Dermis microvascular lymphatic vessel endothelial cell (primary cell): ENCODE data around the gene CIDEA. TPM values are rescaled to one million over a fixed set of nuclear protein-coding genes. Genes with fewer than 3 reads are reported as not detected.
A peak's percentile ranks its signal among the peaks of the same experiment; 100 is the strongest.
"Not testable (repeated sequence)": the region's sequence is repeated elsewhere in the genome, so short reads cannot be mapped to it uniquely, and the experiment has no call there.

ENCODE experiments used
- DNase-seq, 2 donors: peaks; one replicate each; pipeline versions ENCODE4 v3.0.0 to v3.0.0-alpha.2; 2010; ENCODE audit warnings: low read depth in 2 of 2
- total RNA-seq: library from RNA; depleted of rRNA; stranded (reverse); fragments of >200 nt; gene quantifications from 2 replicates; pipeline ENCODE4 v1.2.1, GENCODE V29; 2014

Gene CIDEA
- total RNA-seq: 1.3 TPM in 1 of 2 replicates, not detected in the other

- peak in 1 of 2 donors; percentile 29 for DNase-seq
These were observed at the start of gene CIDEA for GRCh38 chr18:12254136-12254819. TSS of gene CIDEA (plus strand) at chr18:12254361. CDS start at chr18:12254384, 23 bp downstream.

- DNase-seq: not testable (repeated sequence)
These were observed 45.6 kb upstream of the CIDEA start for GRCh38 chr18:12208296-12209153.

GRCh38 chr18:12212308-12212707 is 41.9 kb upstream of the CIDEA start:
- DNase-seq: not testable (repeated sequence)

- not testable (repeated sequence) for DNase-seq
These were observed 39.7 kb upstream of the CIDEA start for GRCh38 chr18:12214296-12215005.

- DNase-seq: not testable (repeated sequence)
These were observed 37.7 kb upstream of the CIDEA start for GRCh38 chr18:12216471-12216870.

- peak in 1 of 2 donors; percentile 39 for DNase-seq
These were observed 35.6 kb upstream of the CIDEA start for GRCh38 chr18:12218603-12219002.

- not testable (repeated sequence) for DNase-seq
These were observed 32.1 kb upstream of the CIDEA start for GRCh38 chr18:12222041-12222440.

GRCh38 chr18:12223326-12223725 is 30.8 kb upstream of the CIDEA start:
- DNase-seq: not testable (repeated sequence)

GRCh38 chr18:12226807-12227206 is 27.4 kb upstream of the CIDEA start:
- DNase-seq: not testable (repeated sequence)

- DNase-seq: not testable (repeated sequence)
These were observed 26.6 kb upstream of the CIDEA start for GRCh38 chr18:12227399-12228186.

- not testable (repeated sequence) for DNase-seq
These were observed 25.9 kb upstream of the CIDEA start for GRCh38 chr18:12228308-12228707.

GRCh38 chr18:12230561-12230960 is 23.6 kb upstream of the CIDEA start:
- DNase-seq: not testable (repeated sequence)

- DNase-seq: no peak
These were observed 22.9 kb upstream of the CIDEA start for GRCh38 chr18:12231040-12231882.

GRCh38 chr18:12231986-12232385 is 22.2 kb upstream of the CIDEA start:
- no peak for DNase-seq

- peak in 1 of 2 donors; percentile 78 for DNase-seq
These were observed 20.8 kb upstream of the CIDEA start for GRCh38 chr18:12233378-12233777.

- DNase-seq: no peak
These were observed 19.5 kb upstream of the CIDEA start for GRCh38 chr18:12234451-12235190.

GRCh38 chr18:12236141-12236540 is 18.0 kb upstream of the CIDEA start:
- no peak for DNase-seq

GRCh38 chr18:12236934-12237832 is 17.0 kb upstream of the CIDEA start:
- peak; percentile 22 to 65 for DNase-seq
